Cardiac muscle cell (in vitro differentiated cells and primary cell): ENCODE measurements around the gene ARPC1A. TPM values are rescaled to one million over a fixed set of nuclear protein-coding genes. Genes with fewer than 3 reads are reported as not detected.

Source experiments
- DNase-seq, 2 donors: peaks; one replicate each; pipeline versions ENCODE4 v3.0.0 to v3.0.0-alpha.2; 2010 to 2017; ENCODE audit warnings: low read depth in 1 of 2, low spot score in 1 of 2
- H3K27ac ChIP-seq: fragments of 200-600 bp; sonication (generic); 2 replicates; pipeline ENCODE4 v1.5.1; 2016
- H3K27me3 ChIP-seq: fragments of 200-600 bp; sonication (generic); 2 replicates; pipeline ENCODE4 v1.6.0; 2016; ENCODE audit warnings: control low read depth
- H3K36me3 ChIP-seq: fragments of 200-600 bp; sonication (generic); 2 replicates; pipeline ENCODE4 v1.5.1; 2016; ENCODE audit warnings: control low read depth
- H3K4me1 ChIP-seq: fragments of 200-600 bp; sonication (generic); 2 replicates; pipeline ENCODE4 v1.8.1; 2017; ENCODE audit warnings: low read depth, mild to moderate bottlenecking, mixed run types
- H3K4me3 ChIP-seq: fragments of 200-600 bp; sonication (generic); 2 replicates; pipeline ENCODE4 v1.5.1; 2016; ENCODE audit warnings: mild to moderate bottlenecking
- H3K9me3 ChIP-seq: fragments of 200-600 bp; sonication (generic); 2 replicates; pipeline ENCODE4 v1.5.1; 2017; ENCODE audit warnings: low read depth, mild to moderate bottlenecking, control low read depth
- CTCF ChIP-seq: IDR thresholded peaks from 2 replicates; pipeline ENCODE4 v1.5.1; 2012; ENCODE audit warnings: low read depth, mild to moderate bottlenecking, low read length
- polyA plus RNA-seq: library from polyadenylated mRNA; unstranded; fragments of >200 nt; fragmentation: Nextera tagmentation; extraction: Ambion mirVana; gene quantifications from 2 replicates; pipeline ENCODE4 v1.2.1, GENCODE V29; 2016
- total RNA-seq: library from RNA; depleted of rRNA; stranded (reverse); fragments of >200 nt; gene quantifications from 2 replicates; pipeline ENCODE4 v1.2.3, GENCODE V29; 2016

ARPC1A gene
- total and polyA plus RNA-seq, 2 experiments from 2014 or later: 198 to 331 TPM

DNA sequence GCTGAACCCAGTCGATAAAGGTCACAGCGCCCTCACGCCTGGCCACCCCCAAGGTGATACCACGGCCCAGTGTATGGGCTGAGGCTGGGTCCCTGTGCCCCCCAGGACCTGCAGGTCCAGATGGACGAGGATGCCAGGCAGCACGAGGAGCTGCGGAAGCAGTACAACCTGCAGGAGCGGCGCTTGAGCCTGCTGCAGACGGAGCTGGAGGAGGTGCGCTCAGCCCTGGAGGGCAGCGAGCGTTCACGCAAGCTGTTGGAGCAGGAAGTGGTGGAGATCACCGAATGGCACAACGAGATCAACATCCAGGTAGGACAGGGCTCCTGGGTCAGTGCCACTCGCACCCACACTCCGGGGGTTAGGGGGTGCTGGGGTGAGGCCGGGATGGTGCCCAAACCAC, 24.2 kb upstream of the ARPC1A start:
- Histone ChIP-seq H3K9me3 (no peaks in the 10 kb centered on the region), H3K27ac (no peak overlapping the region), H3K36me3 (no peaks in the 10 kb centered on the region), H3K27me3 (no peaks in the 10 kb centered on the region), H3K4me1 (no peaks in the 10 kb centered on the region), H3K4me3 (no peak overlapping the region)
- no peak for TF ChIP-seq CTCF
- DNase-seq: no peak

DNA sequence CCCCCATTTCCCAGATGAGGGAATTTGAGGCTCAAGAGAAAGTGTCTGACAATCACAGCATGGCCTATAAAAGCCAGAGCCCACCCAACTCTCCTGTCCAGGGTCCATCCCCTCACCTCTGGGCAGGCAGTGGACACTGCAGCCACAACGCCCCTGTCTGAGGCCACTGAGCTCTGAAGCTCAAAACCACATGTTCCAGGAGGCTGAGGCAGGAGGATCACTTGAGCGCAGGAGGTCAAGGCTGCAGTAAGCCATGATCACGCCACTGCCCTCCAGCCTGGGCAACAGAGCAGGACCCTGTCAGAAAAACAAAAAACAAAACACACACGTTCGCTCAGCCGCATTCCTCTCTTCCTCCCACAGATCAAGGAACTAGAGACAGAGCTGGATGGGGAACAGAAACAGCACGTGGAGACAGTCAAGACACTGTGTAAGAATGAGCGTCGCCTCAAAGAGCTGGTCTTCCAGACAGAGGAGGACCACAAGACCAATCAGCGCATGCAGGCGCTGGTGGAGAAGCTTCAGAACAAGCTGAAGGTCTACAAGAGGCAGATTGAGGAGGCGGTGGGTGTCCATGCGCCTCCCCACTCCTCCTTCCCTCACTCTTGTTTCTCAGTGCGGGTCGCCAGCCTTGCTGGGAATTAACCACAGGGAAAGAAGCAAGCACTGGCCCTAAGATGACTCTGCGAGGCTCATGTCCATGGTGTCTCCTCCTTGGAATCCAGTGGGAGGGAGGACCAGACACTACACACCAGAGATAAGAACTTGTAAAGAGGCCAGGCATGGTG, 20.0 kb upstream of the ARPC1A start:
- Histone ChIP-seq H3K4me1 (no peaks in the 10 kb centered on the region), H3K27ac (no peak overlapping the region), H3K4me3 (no peak overlapping the region), H3K9me3 (no peaks in the 10 kb centered on the region), H3K36me3 (no peaks in the 10 kb centered on the region), H3K27me3 (no peaks in the 10 kb centered on the region)
- no peak for TF ChIP-seq CTCF
- no peak for DNase-seq

DNA sequence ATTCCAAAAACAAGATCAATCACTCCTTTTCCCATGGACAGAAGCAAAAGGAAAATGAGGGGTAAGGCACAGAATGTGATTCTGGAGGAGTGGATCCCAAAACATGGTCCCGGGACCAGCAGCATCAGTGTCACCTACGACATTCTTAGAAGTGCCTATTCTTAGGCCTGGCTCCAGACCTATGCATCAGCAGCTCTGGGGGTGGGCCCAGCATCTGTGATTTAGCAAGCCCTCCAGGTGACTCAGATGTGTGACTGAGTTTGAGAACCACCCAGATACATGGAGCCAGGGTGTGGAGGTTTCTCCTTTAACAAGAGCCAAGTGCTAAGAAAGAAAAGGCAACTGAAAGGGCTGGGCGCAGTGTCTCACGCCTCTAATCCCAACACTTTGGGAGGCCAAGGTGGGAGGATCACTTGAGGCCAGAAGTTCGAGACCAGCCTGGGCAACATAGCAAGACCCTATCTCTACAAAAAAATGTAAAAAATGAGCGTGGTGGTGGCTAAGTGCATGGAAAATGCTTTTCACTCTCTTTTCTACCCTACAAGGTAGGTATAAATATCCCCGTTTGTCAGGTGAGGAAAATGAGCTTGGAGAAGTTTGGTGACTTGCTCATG, 17.1 kb upstream of the ARPC1A start:
- Histone ChIP-seq H3K27me3 (no peaks in the 10 kb centered on the region), H3K36me3 (no peaks in the 10 kb centered on the region), H3K9me3 (no peaks in the 10 kb centered on the region), H3K4me3 (no peak overlapping the region), H3K27ac (no peak overlapping the region), H3K4me1 (no peaks in the 10 kb centered on the region)
- no peak for TF ChIP-seq CTCF
- no peak for DNase-seq

- DNase-seq: no peak
- no peaks in the 10 kb centered on the region for H3K4me1 ChIP-seq
- H3K27ac ChIP-seq: no peak overlapping the region
- H3K4me3 ChIP-seq: no peak overlapping the region
- TF ChIP-seq CTCF: no peak
- no peaks in the 10 kb centered on the region for H3K27me3 ChIP-seq
- H3K9me3 ChIP-seq: no peaks in the 10 kb centered on the region
- no peaks in the 10 kb centered on the region for H3K36me3 ChIP-seq
Observed at GRCh38 chr7:99309111-99309510, 16.6 kb upstream of the ARPC1A start.

GRCh38 chr7:99310004-99310403, 15.7 kb upstream of the ARPC1A start:
- Histone ChIP-seq H3K36me3 (no peaks in the 10 kb centered on the region), H3K9me3 (no peaks in the 10 kb centered on the region), H3K4me1 (no peaks in the 10 kb centered on the region), H3K27me3 (no peaks in the 10 kb centered on the region), H3K4me3 (no peak overlapping the region), H3K27ac (no peak overlapping the region)
- no peak for DNase-seq
- TF ChIP-seq CTCF: no peak
